ENCODE data around the gene SLC2A5. TPM values are rescaled to one million over a fixed set of nuclear protein-coding genes. Genes with fewer than 3 reads are reported as not detected.

SLC2A5 gene
- total RNA-seq, 1 experiment from 2014 or later = 0.70 TPM

- H3K27me3 ChIP-seq (replicated peaks; ENCODE audit: control insufficient read depth, insufficient read depth, low read length) = no peaks in the 10 kb centered on the region
- no TSS peak for BruUV-seq (replicated peaks)
- H3K27ac Mint-ChIP-seq (ENCODE audit: unreplicated experiment) = no peak overlapping the region
- H3K36me3 Mint-ChIP-seq (ENCODE audit: insufficient read depth, unreplicated experiment) = no peaks in the 10 kb centered on the region
- H3K4me1 ChIP-seq = no peaks in the 10 kb centered on the region
- ChIA-PET POLR2A (no interaction called here), CTCF (no interaction called here)
- TF ChIP-seq CTCF (IDR thresholded peaks at IDR 0.05; ENCODE audit: insufficient read depth in 1 of 2, low read depth in 1 of 2, low read length in 1 of 2, severe bottlenecking in 1 of 2, unreplicated experiment in 1 of 2) = no peak
- no peak overlapping the region for H3K4me3 Mint-ChIP-seq (ENCODE audit: unreplicated experiment)
- no peaks in the 10 kb centered on the region for H3K9me3 Mint-ChIP-seq (ENCODE audit: unreplicated experiment)
- no peak for DNase-seq
- no peaks in the 10 kb centered on the region for H3K36me3 ChIP-seq (ENCODE audit: control insufficient read depth, insufficient read depth, low read length)
- H3K4me1 Mint-ChIP-seq (ENCODE audit: low read depth, unreplicated experiment) = no peaks in the 10 kb centered on the region
- H3K27me3 Mint-ChIP-seq (ENCODE audit: insufficient read depth, unreplicated experiment) = no peaks in the 10 kb centered on the region
- no peak overlapping the region for H3K4me3 ChIP-seq (ENCODE audit: low read depth, low read length)
- intact Hi-C loops (cut with micrococcal nuclease; ENCODE audit: unreplicated experiment) = no loop called here
- no peaks in the 10 kb centered on the region for H3K9me3 ChIP-seq
Observed at GRCh38 chr1:9047019-9047418, 22.4 kb downstream of the SLC2A5 start.

GRCh38 chr1:9045861-9046510, 23.4 kb downstream of the SLC2A5 start:
- CTCF ChIA-PET = no interaction called here
- Histone ChIP-seq H3K4me3 (ENCODE audit: low read depth, low read length) (no peak overlapping the region), H3K4me1 (no peaks in the 10 kb centered on the region), H3K27me3 (replicated peaks; ENCODE audit: control insufficient read depth, insufficient read depth, low read length) (no peaks in the 10 kb centered on the region), H3K9me3 (no peaks in the 10 kb centered on the region), H3K36me3 (ENCODE audit: control insufficient read depth, insufficient read depth, low read length) (no peaks in the 10 kb centered on the region)
- no peak overlapping the region for H3K27ac Mint-ChIP-seq (ENCODE audit: unreplicated experiment)
- POLR2A ChIA-PET = no interaction called here
- no peaks in the 10 kb centered on the region for H3K4me1 Mint-ChIP-seq (ENCODE audit: low read depth, unreplicated experiment)
- no TSS peak for BruUV-seq (replicated peaks)
- TF ChIP-seq CTCF (IDR thresholded peaks at IDR 0.05; ENCODE audit: insufficient read depth in 1 of 2, low read depth in 1 of 2, low read length in 1 of 2, severe bottlenecking in 1 of 2, unreplicated experiment in 1 of 2) = no peak
- intact Hi-C loops (cut with micrococcal nuclease; ENCODE audit: unreplicated experiment) = no loop called here
- H3K36me3 Mint-ChIP-seq (ENCODE audit: insufficient read depth, unreplicated experiment) = no peaks in the 10 kb centered on the region
- H3K27me3 Mint-ChIP-seq (ENCODE audit: insufficient read depth, unreplicated experiment) = no peaks in the 10 kb centered on the region
- DNase-seq = no peak
- no peak overlapping the region for H3K4me3 Mint-ChIP-seq (ENCODE audit: unreplicated experiment)
- no peaks in the 10 kb centered on the region for H3K9me3 Mint-ChIP-seq (ENCODE audit: unreplicated experiment)

- H3K36me3 Mint-ChIP-seq (ENCODE audit: insufficient read depth, unreplicated experiment) = no peaks in the 10 kb centered on the region
Observed at GRCh38 chr1:9044236-9044635, 25.2 kb downstream of the SLC2A5 start.

More at GRCh38 chr1:9044236-9044635, 25.2 kb downstream of the SLC2A5 start:
- Mint-ChIP-seq H3K4me3 (ENCODE audit: unreplicated experiment) (no peak overlapping the region), H3K27ac (ENCODE audit: unreplicated experiment) (no peak overlapping the region), H3K4me1 (ENCODE audit: low read depth, unreplicated experiment) (no peaks in the 10 kb centered on the region), H3K27me3 (ENCODE audit: insufficient read depth, unreplicated experiment) (no peaks in the 10 kb centered on the region), H3K9me3 (ENCODE audit: unreplicated experiment) (no peaks in the 10 kb centered on the region)
- intact Hi-C loops (cut with micrococcal nuclease; ENCODE audit: unreplicated experiment) = no loop called here
- ChIA-PET CTCF (no interaction called here), POLR2A (no interaction called here)
- H3K4me3 ChIP-seq (ENCODE audit: low read depth, low read length) = no peak overlapping the region
- H3K36me3 ChIP-seq (ENCODE audit: control insufficient read depth, insufficient read depth, low read length) = no peaks in the 10 kb centered on the region
- no peaks in the 10 kb centered on the region for H3K27me3 ChIP-seq (replicated peaks; ENCODE audit: control insufficient read depth, insufficient read depth, low read length)
- DNase-seq = no peak
- no TSS peak for BruUV-seq (replicated peaks)
- H3K4me1 ChIP-seq = no peaks in the 10 kb centered on the region
- no peak for TF ChIP-seq CTCF (IDR thresholded peaks at IDR 0.05; ENCODE audit: insufficient read depth in 1 of 2, low read depth in 1 of 2, low read length in 1 of 2, severe bottlenecking in 1 of 2, unreplicated experiment in 1 of 2)
- H3K9me3 ChIP-seq = no peaks in the 10 kb centered on the region
